GM12874 (cell line): ENCODE data around the gene PCNX1.

ENCODE experiments used
- CTCF ChIP-seq: IDR thresholded peaks from 2 replicates; pipeline ENCODE4 v1.5.1; 2011; ENCODE audit warnings: low read depth, mild to moderate bottlenecking, control low read depth, low read length, moderate library complexity; ENCODE audit not compliant: insufficient read depth

PCNX1 gene

GRCh38 chr14:71001742-71002141 lies 94.5 kb downstream of the PCNX1 start:
- TF ChIP-seq CTCF, result no peak

- no peak for TF ChIP-seq CTCF
Observed at GRCh38 chr14:71003156-71003555, 95.9 kb downstream of the PCNX1 start.

GRCh38 chr14:71004481-71004880 lies 97.2 kb downstream of the PCNX1 start:
- TF ChIP-seq CTCF, result no peak

- TF ChIP-seq CTCF, result no peak
Observed at GRCh38 chr14:71005076-71005475, 97.8 kb downstream of the PCNX1 start.

GRCh38 chr14:71006200-71006563 lies 98.9 kb downstream of the PCNX1 start:
- no peak for TF ChIP-seq CTCF

GRCh38 chr14:71011479-71011878 lies 104.2 kb downstream of the PCNX1 start:
- TF ChIP-seq CTCF, result no peak

- TF ChIP-seq CTCF, result no peak
Observed at GRCh38 chr14:71012888-71013287, 105.6 kb downstream of the PCNX1 start.

- TF ChIP-seq CTCF, result no peak
Observed at GRCh38 chr14:71013551-71014192, 106.4 kb downstream of the PCNX1 start.
